MG63 (cell line): ENCODE data around the gene SMYD3. TPM values are rescaled to one million over a fixed set of nuclear protein-coding genes. Genes with fewer than 3 reads are reported as not detected.

Experiments
- DNase-seq: peaks from one replicate; pipeline ENCODE4 v3.0.0-alpha.2; 2020
- H3K27me3 ChIP-seq: fragments of 250-450 bp; sonication (Bioruptor Pico); 2 replicates; pipeline ENCODE4 v1.5.1; 2020; ENCODE audit warnings: mild to moderate bottlenecking, moderate library complexity
- H3K36me3 ChIP-seq: fragments of 250-450 bp; sonication (Bioruptor Pico); 2 replicates; pipeline ENCODE4 v1.5.1; 2020; ENCODE audit warnings: mild to moderate bottlenecking, moderate library complexity
- H3K4me3 ChIP-seq: fragments of 250-450 bp; sonication (Bioruptor Pico); 2 replicates; pipeline ENCODE4 v1.5.1; 2020; ENCODE audit warnings: mild to moderate bottlenecking, moderate library complexity
- H3K9me3 ChIP-seq: fragments of 250-450 bp; sonication (Bioruptor Pico); 2 replicates; pipeline ENCODE4 v1.5.1; 2020; ENCODE audit warnings: mild to moderate bottlenecking, moderate library complexity
- total RNA-seq: library from RNA; depleted of rRNA; stranded (reverse); fragments of >200 nt; shearing (Covaris generic); gene quantifications from 2 replicates; pipeline ENCODE4 v1.2.3, GENCODE V29; 2014; ENCODE audit warnings: low replicate concordance; rRNA removed

SMYD3 gene
- total RNA-seq, result 33.3 and 46.6 TPM in 2 replicates

DNA sequence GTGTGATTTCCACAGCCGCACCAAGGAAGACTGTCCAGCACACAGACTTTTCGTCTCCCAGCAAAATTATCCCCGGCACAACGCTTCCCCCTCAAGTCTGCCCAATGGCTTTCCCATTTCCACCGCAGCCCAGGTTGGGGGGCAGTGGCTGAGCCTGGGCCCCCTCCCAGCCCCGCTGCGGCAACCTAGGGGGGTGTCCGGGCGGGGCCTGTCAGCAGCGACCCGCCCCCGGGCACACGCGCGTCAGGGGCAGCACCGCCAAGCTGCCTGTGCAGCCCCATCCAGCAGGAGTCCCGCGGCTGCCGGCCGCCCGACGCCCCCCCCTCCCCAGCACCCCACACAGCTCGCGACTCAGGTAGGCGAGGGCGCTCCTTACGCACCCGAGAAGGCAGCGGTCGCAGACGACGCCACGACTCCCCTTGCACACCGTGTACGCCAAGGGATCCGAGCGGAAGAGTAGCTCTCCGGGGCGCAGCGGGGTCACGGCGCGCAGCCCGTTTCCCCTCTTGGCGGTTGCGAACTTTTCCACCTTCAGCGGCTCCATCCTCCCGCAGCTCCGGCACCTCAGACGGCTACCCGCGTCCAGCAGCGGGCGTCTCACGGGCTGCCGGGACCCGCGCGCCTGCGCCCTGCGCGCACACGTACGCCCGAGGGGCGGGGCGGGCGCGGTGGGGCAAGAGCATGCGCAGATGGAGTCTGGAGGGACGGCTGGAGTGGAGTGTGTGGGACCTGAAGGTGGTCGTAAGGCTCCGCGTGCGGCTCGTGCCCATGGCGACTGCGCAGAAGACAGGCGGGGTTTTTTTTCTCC, at the start of gene SMYD3:
Gene SMYD3 (minus strand): TSS at position 606 of the 808 bp plus-strand sequence.
- Histone ChIP-seq H3K4me3 (peak within 1 kb of the TSS; percentile 82), H3K27me3 (no peaks in the 10 kb centered on the region), H3K36me3 (no peaks in the 10 kb centered on the region), H3K9me3 (no peaks in the 10 kb centered on the region)
- DNase-seq, result peak; percentile 82

DNA sequence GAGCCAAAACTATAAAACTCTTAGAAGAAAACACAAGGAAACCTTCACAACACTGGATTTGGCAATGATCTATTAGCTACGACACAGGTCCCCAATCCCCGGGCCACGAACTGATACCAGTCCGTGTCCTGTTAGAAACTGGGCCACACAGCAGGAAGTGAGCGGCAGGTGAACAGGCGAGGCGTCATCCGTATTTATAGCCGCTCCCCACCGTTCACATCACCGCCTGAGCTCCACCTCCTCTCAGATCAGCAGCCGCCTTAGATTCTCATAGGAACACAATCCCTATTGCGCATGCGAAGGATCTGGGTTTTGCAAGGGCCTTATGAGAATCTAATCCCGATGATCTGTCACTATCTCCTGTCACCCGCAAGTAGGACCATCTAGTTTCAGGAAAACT, 47.1 kb upstream of the SMYD3 start:
- Histone ChIP-seq H3K4me3 (no peak overlapping the region), H3K27me3 (no peaks in the 10 kb centered on the region), H3K36me3 (peaks cover 83% of the 10 kb centered on the region), H3K9me3 (no peaks in the 10 kb centered on the region)
- no peak for DNase-seq

DNA sequence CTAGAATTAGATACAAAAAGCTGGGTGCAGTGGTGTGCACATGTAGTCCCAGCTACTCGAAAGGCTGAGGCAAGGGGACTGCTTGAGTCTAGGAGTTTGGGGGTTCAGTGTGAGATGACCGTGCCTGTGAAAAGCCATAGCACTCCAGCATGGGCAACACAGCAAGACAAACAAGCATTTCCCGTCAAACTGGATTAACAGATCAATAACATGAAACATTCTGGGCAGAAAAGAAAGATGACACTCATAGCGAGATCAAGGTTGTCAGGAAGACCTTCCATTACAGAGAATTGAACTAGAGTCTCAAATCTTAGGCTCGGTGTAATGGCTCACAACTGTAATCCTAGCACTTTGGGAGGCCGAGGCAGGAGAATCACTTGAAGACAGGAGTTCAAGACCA, 45.0 kb upstream of the SMYD3 start:
- no peak overlapping the region for H3K4me3 ChIP-seq
- peaks cover 82% of the 10 kb centered on the region for H3K36me3 ChIP-seq
- H3K9me3 ChIP-seq, result no peaks in the 10 kb centered on the region
- no peak for DNase-seq
- no peaks in the 10 kb centered on the region for H3K27me3 ChIP-seq

DNA sequence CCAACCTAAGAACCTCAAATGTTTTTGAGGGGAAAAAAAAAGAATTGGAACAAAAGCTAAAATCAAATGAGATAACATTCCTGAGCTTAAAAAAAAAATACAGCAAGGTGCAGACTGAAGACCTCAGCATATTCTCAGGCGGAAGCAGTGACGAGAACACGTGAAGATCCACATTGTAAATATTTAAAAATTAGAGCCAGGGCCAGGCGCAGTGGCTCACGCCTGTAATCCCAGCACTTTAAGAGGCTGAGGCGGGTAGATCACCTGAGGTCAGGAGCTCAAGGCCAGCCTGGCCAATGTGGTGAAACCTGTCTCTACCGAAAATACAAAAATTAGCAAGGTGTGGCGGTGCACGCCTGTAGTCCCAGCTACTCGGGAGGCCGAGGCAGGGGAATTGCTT, 43.3 kb upstream of the SMYD3 start:
- H3K36me3 ChIP-seq, result peaks cover 70% of the 10 kb centered on the region
- H3K9me3 ChIP-seq, result no peaks in the 10 kb centered on the region
- no peaks in the 10 kb centered on the region for H3K27me3 ChIP-seq
- DNase-seq, result no peak
- H3K4me3 ChIP-seq, result no peak overlapping the region

DNA sequence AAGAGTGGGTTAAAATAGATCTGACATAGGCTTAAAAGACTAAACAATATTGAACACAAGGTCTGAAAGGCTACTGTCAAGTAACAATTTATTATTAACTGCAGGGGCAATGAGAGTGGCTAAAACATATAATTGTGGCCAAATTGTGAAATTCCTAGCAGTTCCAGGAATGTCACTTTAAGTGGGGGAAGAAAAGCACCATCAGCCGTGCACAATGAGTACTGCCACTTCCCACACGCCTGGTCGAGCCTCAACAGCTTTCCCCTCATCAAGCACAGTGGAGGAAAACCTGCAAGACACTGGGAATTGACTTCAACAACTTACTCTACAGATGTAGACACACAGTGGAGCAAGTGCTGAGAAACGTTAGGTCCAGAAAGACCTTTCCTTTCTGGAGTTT, 42.6 kb upstream of the SMYD3 start:
- H3K4me3 ChIP-seq, result no peak overlapping the region
- no peak for DNase-seq
- no peaks in the 10 kb centered on the region for H3K27me3 ChIP-seq
- peaks cover 67% of the 10 kb centered on the region for H3K36me3 ChIP-seq
- H3K9me3 ChIP-seq, result no peaks in the 10 kb centered on the region

DNA sequence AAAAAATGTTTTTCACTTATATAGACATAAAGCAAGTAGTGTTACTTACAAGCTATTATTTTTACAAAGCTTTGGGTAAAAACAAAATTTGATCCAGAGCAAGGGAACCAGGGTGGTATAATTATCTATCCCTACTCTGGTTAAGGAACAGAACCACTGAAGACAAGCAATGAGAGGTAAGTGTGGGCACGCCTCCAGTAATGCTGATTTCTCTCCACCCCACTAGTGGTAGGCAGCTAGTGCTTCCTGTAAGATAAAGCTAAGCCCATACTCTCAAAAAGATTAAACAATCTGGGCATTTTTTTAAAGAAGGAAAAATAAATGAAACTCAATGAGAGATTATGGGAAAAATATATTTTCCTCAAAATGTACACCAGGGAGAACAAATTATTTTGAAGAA, 36.9 kb upstream of the SMYD3 start:
- Histone ChIP-seq H3K27me3 (no peaks in the 10 kb centered on the region), H3K9me3 (no peaks in the 10 kb centered on the region), H3K4me3 (no peak overlapping the region), H3K36me3 (peaks cover 46% of the 10 kb centered on the region)
- no peak for DNase-seq

DNA sequence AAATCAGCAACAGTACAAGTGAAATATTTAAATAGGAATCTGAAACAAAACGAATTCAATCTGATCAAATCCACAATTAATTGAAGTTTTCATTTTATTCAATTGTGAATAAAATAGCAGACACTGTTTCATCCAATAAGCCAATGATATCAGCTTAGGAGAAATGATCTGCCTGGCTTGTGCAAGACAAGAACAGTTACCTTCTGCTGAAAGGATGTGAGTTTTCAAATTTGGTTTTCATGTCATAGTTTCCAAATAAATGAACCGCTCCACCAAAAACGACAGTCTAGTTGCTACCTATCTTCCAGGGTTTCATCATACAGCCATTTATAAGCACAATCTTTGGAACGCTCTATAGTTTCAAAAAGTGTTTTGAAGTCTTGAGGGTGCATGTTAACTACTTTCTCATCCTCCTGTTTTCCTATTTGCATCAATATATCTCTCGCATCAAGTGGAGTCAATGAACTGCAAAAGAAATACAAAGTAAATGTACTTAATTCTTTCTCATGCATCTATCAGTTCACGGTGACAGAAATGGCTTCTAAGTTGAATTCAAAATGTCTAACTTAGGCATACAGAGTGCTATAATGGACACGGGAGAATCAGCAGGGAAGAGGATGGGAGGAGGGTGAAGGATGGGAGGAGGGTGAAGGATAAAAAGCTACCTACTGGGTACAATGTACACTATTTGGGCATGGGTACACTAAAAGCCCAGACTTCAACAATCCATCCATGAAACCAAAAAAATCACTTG, 33.8 kb upstream of the SMYD3 start:
- DNase-seq, result no peak
- H3K9me3 ChIP-seq, result no peaks in the 10 kb centered on the region
- no peaks in the 10 kb centered on the region for H3K27me3 ChIP-seq
- no peak overlapping the region for H3K4me3 ChIP-seq
- peaks cover 38% of the 10 kb centered on the region for H3K36me3 ChIP-seq

DNA sequence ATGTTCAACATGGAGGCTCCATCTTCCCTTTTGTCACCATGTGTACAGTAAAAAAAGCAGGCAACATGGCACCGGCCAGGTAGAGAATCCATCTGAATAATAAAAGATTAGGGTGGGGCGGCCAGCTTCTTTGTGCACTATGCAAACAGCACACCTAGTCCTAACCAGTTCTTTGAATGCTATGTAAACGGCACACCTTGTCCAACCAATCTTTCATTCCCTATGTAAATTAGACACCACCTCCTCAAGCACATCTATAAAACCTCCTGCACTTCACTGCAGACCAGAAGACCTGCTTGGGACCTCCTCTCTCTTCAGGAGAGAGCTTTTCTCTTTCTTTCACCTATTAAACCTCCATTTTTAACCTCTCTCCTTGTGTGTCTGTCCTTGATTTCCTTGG, 30.8 kb upstream of the SMYD3 start:
- DNase-seq, result no peak
- H3K4me3 ChIP-seq, result no peak overlapping the region
- H3K9me3 ChIP-seq, result no peaks in the 10 kb centered on the region
- no peaks in the 10 kb centered on the region for H3K27me3 ChIP-seq
- peaks cover 17% of the 10 kb centered on the region for H3K36me3 ChIP-seq

DNA sequence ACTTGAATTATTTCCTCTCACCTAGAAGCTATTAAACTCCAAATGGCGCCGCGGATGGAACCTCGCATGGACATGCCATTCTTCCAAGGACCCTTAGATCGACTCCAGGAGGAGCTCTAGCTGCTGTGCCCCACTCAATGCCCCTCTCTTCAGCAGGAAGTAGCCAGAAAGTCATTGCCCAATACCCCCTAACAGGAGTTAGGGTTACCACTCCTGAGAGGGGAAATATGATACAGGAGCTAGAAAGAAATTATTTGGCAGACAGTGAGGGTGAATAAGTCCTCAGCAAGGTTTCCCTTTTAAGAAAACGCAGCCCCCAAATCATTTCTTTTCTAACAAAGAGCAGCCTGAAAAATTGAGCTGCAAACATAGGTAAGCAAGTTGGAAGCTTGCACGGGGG, 30.4 kb upstream of the SMYD3 start:
- H3K9me3 ChIP-seq, result no peaks in the 10 kb centered on the region
- no peaks in the 10 kb centered on the region for H3K27me3 ChIP-seq
- peaks cover 17% of the 10 kb centered on the region for H3K36me3 ChIP-seq
- no peak for DNase-seq
- H3K4me3 ChIP-seq, result no peak overlapping the region

DNA sequence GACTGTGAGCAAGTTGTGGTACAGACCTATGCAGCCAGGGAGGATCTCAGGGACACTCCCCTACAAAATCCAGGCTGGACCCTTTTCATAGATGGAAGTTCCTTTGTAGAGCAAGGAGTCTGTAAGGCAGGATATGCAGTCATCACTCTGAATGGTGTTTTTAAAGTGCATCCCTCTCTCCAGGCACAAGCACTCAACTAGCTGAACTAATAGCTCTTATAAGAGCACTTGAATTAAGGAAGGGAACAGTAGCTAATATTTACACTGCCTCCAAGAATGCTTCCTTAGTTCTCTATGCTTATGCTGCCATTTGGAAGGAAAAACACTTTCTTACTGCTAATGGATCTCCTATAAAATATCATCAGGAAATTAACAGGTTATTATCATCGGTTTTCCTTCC, 27.0 kb upstream of the SMYD3 start:
- no peaks in the 10 kb centered on the region for H3K36me3 ChIP-seq
- no peaks in the 10 kb centered on the region for H3K27me3 ChIP-seq
- peaks cover 7% of the 10 kb centered on the region for H3K9me3 ChIP-seq
- no peak overlapping the region for H3K4me3 ChIP-seq
- DNase-seq, result no peak

DNA sequence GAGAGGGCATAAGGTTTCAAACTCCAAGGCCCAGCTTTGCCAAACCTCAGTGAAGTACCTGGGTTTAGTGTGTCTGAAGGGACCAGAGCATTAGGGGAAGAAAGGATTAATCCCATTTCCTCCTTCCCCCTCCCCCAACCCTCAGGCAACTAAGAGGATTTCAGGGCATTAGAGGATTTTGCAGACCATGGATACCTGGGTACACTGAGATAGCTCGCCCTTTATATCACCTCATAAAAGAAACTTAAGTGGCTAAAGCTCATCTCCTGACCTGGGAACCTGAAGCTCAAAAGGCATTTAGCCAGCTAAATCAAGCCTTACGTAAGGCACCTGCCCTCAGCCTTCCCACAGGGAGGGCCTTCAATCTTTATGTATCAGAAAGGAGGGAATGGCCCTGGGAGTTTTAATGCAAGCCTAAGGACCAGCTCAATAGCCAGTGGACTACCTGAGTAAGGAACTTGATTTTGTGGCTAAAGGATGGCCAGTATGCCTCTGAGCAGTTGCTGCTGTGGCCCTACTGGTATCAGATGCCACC, 26.4 kb upstream of the SMYD3 start:
- H3K4me3 ChIP-seq, result no peak overlapping the region
- H3K36me3 ChIP-seq, result no peaks in the 10 kb centered on the region
- no peak for DNase-seq
- peaks cover 7% of the 10 kb centered on the region for H3K9me3 ChIP-seq
- no peaks in the 10 kb centered on the region for H3K27me3 ChIP-seq

DNA sequence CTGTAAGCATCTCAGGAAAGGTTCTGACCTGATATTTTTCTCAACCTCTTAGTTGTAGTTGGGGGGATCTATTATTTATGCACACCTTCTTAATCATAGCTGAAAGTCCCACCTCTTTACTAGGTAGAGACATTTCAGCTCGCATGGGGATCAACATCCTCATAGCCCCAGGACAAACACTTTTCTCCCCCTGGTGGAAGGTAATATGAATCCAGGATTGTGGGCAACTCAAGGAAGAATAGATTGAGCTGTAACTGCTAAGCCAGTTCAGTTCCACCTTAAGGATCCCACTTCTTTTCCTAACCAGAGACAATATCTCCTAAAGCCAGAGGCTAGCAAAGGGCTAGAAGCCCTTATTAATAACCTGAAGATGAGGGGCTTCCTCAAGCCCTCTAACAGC, 25.4 kb upstream of the SMYD3 start:
- DNase-seq, result no peak
- Histone ChIP-seq H3K9me3 (peaks cover 7% of the 10 kb centered on the region), H3K4me3 (no peak overlapping the region)

DNA sequence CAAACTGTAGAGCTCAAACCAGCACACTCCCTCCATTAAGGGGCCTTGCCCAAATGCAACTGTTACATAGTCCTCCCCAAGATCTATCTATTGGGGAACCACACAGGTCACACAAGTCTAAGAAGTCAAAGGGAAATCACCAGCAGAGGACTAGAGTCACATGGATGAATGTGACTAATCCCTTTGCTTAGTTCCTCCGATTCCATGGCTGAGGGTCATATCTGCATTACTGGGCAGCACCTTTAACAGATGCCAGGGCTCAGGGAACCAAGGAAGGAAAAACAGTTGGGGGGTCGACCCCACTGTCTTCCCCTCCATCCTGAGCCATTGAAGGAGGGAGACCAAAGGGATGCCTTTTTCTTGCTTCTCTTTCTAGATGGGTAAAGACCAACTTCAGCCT, 23.4 kb upstream of the SMYD3 start:
- Histone ChIP-seq H3K27me3 (no peaks in the 10 kb centered on the region), H3K4me3 (no peak overlapping the region), H3K36me3 (no peaks in the 10 kb centered on the region), H3K9me3 (peaks cover 7% of the 10 kb centered on the region)
- no peak for DNase-seq

More for the DNA sequence above, 25.4 kb upstream of the SMYD3 start:
- Histone ChIP-seq H3K36me3 (no peaks in the 10 kb centered on the region), H3K27me3 (no peaks in the 10 kb centered on the region)

DNA sequence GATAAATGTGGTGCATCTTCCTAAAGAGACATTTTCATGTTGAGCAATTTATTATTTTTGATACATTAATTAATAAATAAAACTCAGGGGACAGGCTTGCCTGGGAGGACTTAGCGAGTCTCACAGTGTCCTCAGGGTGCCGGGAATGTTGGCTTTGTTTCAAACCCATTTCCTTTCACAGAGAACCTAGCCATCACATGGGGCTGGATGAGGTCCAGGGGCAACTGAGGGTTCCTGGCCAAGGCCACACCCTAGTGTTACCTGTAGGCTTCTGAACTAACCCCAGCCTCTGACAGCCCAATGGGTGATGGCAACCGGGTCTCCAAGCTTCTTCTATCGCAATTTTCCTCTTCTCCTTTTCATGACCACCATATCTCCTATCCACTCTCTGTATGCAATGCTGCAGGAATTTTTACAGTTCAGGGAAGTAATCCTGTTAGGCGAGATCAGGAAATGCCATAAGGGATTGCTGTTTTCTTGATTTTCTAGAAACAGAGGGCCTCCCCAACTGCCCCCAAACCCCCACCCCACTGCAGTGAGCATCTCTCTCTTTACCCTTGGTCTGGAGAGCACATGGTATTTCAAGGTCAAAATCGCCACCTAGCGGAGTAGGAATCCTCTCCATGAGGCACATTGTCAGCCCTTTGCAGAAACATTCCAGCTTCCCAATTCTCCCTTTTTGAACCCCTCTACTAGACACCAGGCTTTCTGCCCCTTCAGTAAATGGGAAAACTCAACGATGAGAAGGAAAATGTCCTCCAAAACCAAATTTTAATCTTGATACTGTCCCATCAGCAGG, 22.1 kb upstream of the SMYD3 start:
- H3K4me3 ChIP-seq, result no peak overlapping the region
- DNase-seq, result no peak

DNA sequence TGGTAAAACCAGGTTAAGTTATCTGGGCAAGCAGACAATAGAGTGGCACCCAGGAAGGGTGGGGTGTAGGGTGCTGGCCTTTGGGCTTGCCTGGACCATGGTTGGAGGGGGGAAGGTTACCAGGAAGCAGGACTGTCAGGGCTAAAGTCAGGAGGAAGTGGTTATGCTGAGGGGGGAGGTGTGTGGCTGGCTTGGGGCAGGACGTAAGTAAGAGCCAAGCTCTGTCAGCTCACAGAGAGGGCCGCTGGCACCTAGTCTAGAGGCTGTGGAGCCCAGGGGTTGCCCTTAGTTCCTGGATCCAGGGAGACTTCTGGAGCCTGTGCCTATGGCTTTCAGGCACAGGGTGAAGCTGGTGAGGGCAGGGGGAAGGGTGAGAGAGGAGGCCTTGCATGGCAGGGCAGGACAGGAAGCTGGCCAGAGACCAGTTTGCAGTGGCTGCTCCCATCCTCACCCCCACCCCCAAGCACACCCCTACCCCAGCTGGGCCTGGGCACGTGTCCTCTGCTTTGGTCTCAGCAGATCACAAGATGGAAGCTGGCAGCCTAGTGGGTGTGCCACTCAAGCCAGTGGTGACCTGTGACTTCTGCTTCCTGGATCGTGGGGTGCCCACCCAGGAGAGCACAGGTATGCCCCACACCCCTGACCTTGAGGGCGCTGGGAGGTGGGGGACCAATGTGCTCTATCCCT, 20.5 kb upstream of the SMYD3 start:
- H3K9me3 ChIP-seq, result peaks cover 7% of the 10 kb centered on the region
- no peaks in the 10 kb centered on the region for H3K36me3 ChIP-seq
- H3K4me3 ChIP-seq, result no peak overlapping the region
- DNase-seq, result no peak
- H3K27me3 ChIP-seq, result no peaks in the 10 kb centered on the region

More for the DNA sequence above, 22.1 kb upstream of the SMYD3 start:
- H3K36me3 ChIP-seq, result no peaks in the 10 kb centered on the region
- no peaks in the 10 kb centered on the region for H3K27me3 ChIP-seq
- peaks cover 7% of the 10 kb centered on the region for H3K9me3 ChIP-seq

DNA sequence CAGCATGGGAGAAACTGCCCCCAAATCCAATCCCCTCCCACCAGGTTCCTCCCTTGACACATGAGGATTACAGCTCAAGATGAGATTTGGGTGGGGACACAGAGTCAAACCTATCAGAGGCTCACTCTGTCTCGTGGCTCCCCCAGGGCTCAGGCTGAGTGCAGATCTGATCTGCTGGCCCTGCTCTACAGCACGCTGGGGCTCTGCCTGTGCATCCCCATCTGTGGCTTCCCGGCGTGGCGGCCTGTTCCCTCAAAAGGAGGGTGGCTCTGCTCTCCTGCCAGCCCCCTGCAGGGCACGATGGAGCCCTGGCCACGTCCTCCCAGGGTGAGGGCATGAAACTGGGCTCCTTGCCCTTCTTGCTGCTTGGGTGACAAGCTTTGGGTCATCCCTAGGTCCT, 19.8 kb upstream of the SMYD3 start:
- Histone ChIP-seq H3K4me3 (no peak overlapping the region), H3K27me3 (no peaks in the 10 kb centered on the region), H3K36me3 (no peaks in the 10 kb centered on the region), H3K9me3 (peaks cover 7% of the 10 kb centered on the region)
- no peak for DNase-seq
